PC-3 (cell line): ENCODE results near the gene DNAH17.

Source experiments
- CTCF ChIP-seq: fragments of 300-600 bp; sonication (generic); conservative IDR thresholded peaks from 2 replicates; pipeline ENCODE4 v1.5.1; 2017; ENCODE audit warnings: antibody characterized with exemption, low read depth, mild to moderate bottlenecking, low read length
- EZH2 ChIP-seq: fragments of 300-600 bp; sonication (generic); IDR thresholded peaks from one replicate; pipeline ENCODE4 v1.6.1; 2017; ENCODE audit warnings: antibody characterized with exemption, mild to moderate bottlenecking, low read length; ENCODE audit not compliant: unreplicated experiment

GRCh38 chr17:78431692-78431958 lies 145.6 kb downstream of the DNAH17 start:
- TF ChIP-seq CTCF (no peak), EZH2 (no peak)
